Measurements from ENCODE around the gene GON4L.

Gene GON4L

GRCh38 chr1:155893389-155894142, 36.6 kb upstream of the GON4L start:
- no peak overlapping the region for H3K27ac ChIP-seq
- TF ChIP-seq, protein P1, sequence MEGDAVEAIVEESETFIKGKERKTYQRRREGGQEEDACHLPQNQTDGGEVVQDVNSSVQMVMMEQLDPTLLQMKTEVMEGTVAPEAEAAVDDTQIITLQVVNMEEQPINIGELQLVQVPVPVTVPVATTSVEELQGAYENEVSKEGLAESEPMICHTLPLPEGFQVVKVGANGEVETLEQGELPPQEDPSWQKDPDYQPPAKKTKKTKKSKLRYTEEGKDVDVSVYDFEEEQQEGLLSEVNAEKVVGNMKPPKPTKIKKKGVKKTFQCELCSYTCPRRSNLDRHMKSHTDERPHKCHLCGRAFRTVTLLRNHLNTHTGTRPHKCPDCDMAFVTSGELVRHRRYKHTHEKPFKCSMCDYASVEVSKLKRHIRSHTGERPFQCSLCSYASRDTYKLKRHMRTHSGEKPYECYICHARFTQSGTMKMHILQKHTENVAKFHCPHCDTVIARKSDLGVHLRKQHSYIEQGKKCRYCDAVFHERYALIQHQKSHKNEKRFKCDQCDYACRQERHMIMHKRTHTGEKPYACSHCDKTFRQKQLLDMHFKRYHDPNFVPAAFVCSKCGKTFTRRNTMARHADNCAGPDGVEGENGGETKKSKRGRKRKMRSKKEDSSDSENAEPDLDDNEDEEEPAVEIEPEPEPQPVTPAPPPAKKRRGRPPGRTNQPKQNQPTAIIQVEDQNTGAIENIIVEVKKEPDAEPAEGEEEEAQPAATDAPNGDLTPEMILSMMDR (conservative IDR thresholded peaks at IDR 0.05): no peak

DNA sequence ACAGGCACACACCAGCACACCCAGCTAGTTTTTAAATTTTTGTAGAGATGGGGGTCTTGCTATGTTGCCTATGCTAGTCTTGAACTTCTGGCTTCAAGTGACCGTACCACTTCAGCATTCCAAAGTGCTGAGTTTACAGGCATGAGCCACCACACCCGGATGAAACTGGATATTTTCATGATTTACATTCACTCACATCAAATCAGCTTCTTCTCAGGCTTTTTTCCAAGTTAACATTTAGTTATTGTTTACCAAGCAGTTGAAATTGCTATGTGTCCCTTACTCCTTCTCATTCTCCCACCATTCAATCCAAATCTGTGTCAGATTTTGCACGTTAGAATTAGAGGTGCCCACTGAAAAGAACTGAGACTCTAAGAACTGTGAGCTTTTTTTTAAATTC, 35.8 kb upstream of the GON4L start:
- TF ChIP-seq, protein P1 (conservative IDR thresholded peaks at IDR 0.05): no peak
- no peak overlapping the region for H3K27ac ChIP-seq

- TF ChIP-seq, protein P1 (conservative IDR thresholded peaks at IDR 0.05): no peak
- no peak overlapping the region for H3K27ac ChIP-seq
These were observed 33.2 kb upstream of the GON4L start for GRCh38 chr1:155890251-155890650.

- no peak overlapping the region for H3K27ac ChIP-seq
- TF ChIP-seq, protein P1 (conservative IDR thresholded peaks at IDR 0.05): no peak
These were observed 32.6 kb upstream of the GON4L start for GRCh38 chr1:155889566-155889965.

- H3K27ac ChIP-seq: no peak overlapping the region
- TF ChIP-seq, protein P1 (conservative IDR thresholded peaks at IDR 0.05): no peak
These were observed 31.5 kb upstream of the GON4L start for GRCh38 chr1:155888481-155888880.

- H3K27ac ChIP-seq: peak overlapping the region; percentile 91
- TF ChIP-seq, protein P1 (conservative IDR thresholded peaks at IDR 0.05): no peak
These were observed 28.0 kb upstream of the GON4L start for GRCh38 chr1:155884982-155885381.

- TF ChIP-seq, protein P1 (conservative IDR thresholded peaks at IDR 0.05): no peak
- peak overlapping the region; percentile 91 for H3K27ac ChIP-seq
These were observed 27.3 kb upstream of the GON4L start for GRCh38 chr1:155884031-155884960.
